AG10803 (cell line): ENCODE measurements around the gene BHLHE40.

Experiments used
- DNase-seq: peaks from one replicate; pipeline ENCODE4 v3.0.0; 2010; ENCODE audit warnings: low read depth
- H3K4me3 ChIP-seq: 2 replicates; pipeline ENCODE4 v1.5.1; 2011; ENCODE audit warnings: mild to moderate bottlenecking, low read length, control low read depth
- TF ChIP-seq, protein P1 (sequence below): conservative IDR thresholded peaks from 2 replicates; pipeline ENCODE4 v1.5.1; 2011; ENCODE audit warnings: mild to moderate bottlenecking, low read length, control low read depth, inconsistent platforms

The BHLHE40 gene

DNA sequence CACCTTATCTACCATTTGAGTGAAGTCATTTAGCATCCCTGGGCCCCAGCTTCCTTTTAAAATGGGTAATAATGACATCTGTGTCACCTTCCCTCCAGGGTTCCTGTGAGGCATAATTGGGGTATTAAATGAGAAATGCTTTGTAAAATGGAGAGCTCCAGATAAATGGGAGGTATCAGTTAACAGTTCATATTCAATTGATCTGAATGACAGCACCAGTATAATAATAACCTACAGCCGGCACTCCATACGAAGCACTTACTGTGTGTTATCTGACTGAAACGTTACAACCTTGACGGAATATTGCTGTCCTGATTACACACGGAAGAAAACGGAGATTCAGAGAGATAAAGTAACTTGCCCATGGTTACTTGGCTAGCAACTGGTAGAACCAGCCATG lies 53.6 kb downstream of the BHLHE40 start:
- no peak overlapping the region for H3K4me3 ChIP-seq
- no peak for DNase-seq
- TF ChIP-seq, protein P1, sequence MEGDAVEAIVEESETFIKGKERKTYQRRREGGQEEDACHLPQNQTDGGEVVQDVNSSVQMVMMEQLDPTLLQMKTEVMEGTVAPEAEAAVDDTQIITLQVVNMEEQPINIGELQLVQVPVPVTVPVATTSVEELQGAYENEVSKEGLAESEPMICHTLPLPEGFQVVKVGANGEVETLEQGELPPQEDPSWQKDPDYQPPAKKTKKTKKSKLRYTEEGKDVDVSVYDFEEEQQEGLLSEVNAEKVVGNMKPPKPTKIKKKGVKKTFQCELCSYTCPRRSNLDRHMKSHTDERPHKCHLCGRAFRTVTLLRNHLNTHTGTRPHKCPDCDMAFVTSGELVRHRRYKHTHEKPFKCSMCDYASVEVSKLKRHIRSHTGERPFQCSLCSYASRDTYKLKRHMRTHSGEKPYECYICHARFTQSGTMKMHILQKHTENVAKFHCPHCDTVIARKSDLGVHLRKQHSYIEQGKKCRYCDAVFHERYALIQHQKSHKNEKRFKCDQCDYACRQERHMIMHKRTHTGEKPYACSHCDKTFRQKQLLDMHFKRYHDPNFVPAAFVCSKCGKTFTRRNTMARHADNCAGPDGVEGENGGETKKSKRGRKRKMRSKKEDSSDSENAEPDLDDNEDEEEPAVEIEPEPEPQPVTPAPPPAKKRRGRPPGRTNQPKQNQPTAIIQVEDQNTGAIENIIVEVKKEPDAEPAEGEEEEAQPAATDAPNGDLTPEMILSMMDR, result no peak
